ENCODE data around the gene COL5A1.
"Not testable (repeated sequence)": the region's sequence is repeated elsewhere in the genome, so short reads cannot be mapped to it uniquely, and the experiment has no call there.

Gene COL5A1

DNA sequence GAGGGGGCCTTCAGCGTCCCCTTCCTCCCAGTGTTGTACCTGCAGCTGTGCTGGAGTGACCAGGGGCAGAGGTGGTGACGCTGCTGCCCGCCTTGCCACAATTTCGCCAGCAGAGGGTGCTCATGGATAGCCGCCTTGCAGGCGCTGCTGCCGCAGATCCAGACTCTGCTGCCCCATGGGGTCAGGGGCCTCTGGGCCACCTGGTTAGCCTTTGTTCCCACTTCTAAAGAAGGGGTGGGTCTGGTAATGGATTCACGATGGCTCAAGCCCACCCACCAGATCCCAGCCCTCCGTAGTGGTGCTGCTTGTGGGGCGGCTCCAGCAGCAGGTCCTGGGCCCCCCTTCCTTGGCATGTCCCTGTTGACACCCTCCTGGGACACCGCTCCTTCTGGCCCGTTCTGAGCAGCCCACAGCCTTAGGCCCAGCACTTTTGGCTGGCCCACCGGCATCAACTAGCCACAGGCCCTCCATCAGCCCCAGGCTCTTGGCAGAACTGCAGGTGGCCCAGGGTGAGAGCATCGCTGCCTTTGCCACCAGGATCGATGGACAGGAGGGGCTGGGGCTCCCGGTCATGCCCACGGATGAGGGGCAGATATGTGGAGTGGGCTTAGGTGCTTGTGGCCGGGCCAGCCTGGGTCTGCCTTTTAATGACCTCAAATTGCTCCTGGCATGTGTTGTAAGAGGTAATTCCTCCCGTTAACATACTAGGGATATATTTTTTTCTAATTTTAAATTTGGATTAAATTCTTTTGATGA lies 57.2 kb downstream of the COL5A1 start:
- no peak overlapping the region for H3K4me3 ChIP-seq (ENCODE audit: low read length)
- TF ChIP-seq, protein P1, sequence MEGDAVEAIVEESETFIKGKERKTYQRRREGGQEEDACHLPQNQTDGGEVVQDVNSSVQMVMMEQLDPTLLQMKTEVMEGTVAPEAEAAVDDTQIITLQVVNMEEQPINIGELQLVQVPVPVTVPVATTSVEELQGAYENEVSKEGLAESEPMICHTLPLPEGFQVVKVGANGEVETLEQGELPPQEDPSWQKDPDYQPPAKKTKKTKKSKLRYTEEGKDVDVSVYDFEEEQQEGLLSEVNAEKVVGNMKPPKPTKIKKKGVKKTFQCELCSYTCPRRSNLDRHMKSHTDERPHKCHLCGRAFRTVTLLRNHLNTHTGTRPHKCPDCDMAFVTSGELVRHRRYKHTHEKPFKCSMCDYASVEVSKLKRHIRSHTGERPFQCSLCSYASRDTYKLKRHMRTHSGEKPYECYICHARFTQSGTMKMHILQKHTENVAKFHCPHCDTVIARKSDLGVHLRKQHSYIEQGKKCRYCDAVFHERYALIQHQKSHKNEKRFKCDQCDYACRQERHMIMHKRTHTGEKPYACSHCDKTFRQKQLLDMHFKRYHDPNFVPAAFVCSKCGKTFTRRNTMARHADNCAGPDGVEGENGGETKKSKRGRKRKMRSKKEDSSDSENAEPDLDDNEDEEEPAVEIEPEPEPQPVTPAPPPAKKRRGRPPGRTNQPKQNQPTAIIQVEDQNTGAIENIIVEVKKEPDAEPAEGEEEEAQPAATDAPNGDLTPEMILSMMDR (conservative IDR thresholded peaks at IDR 0.05; ENCODE audit: low read depth, low read length): peak; percentile 90
- DNase-seq (ENCODE audit: low read depth): no peak

DNA sequence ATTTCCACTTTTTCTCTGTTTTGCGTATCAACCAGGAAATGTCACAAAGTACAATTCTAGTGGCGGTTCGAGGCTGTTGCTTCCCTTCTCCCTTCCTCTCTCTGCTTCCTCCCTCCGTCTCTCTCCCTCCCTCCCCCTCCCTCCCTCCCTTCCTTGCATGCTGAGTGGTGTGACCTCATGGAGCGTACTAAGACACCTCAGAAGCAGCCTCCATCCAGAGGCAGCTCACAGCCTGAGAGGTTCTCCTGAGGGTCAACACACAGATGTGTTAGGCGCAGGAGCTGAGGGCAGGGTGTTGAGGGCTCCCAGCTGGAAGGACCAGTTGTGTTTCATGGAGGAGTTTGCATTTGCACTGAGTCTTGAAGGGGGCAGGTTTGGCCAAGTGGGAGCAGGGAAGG lies 57.7 kb downstream of the COL5A1 start:
- TF ChIP-seq, protein P1 (conservative IDR thresholded peaks at IDR 0.05; ENCODE audit: low read depth, low read length): no peak
- no peak overlapping the region for H3K4me3 ChIP-seq (ENCODE audit: low read length)
- DNase-seq (ENCODE audit: low read depth): no peak

DNA sequence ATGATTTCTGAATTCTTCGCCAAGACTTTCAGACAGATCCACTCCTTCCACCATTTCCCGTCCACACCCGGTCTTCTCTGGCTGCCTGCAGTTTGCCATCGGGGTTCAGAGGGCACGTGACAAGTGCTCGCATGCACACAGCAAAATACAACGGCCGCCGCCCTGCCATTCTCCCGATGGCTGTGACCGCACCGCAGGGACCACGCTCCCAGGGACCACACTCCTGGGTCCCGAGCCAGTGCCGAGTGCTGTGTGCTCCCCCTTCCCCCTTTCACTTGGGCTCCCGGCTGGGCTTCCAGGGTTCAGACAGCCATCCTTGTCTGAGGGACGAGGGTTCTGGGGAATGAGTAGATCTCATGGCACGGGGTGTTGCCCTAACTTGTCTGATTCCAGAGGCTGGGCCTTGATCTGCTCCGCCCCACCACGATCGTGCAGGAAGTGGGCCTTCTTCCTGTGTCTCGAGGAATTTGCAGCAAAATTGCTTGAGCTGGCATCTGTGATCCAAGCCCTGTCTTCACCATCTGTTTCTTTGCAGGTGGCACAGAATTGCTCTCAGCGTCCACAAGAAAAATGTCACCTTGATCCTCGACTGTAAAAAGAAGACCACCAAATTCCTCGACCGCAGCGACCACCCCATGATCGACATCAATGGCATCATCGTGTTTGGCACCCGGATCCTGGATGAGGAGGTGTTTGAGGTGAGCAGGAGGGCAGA lies 59.2 kb downstream of the COL5A1 start:
- TF ChIP-seq, protein P1 (conservative IDR thresholded peaks at IDR 0.05; ENCODE audit: low read depth, low read length): no peak
- no peak for DNase-seq (ENCODE audit: low read depth)
- no peak overlapping the region for H3K4me3 ChIP-seq (ENCODE audit: low read length)

DNA sequence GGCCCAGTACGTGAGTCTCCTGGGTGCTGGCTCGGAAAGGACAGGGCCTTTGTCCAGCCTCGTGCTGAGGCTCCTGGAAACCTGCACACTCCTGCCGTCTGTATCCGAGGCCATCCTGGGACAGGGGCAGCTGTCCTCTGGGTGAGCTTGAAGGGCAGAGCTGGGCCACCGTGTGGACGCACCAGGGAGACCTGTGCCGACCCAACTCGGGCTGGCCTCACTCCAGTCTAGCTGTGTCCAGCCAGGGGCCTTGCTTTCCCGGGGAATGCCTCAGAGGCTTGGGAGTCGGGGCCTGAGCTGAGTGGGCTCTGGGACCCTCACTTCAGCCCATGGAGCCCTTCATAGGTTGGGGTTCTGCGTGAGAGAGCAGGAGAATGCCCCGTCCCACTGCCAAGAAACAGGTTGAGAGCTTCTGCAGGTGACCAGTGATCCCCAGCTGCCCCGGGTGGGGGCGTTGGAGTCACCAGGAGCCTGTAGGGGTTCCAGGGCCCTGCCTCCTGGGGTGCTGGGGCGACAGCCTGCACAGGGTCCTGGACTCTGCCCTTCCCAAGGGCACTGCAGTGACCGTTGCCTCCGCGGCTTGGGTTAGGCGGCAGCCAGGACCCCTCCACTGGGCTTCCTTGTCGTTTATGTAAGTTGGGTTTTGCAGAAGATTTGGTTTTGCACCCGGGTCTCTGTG lies 60.1 kb downstream of the COL5A1 start:
- no peak for DNase-seq (ENCODE audit: low read depth)
- no peak overlapping the region for H3K4me3 ChIP-seq (ENCODE audit: low read length)
- TF ChIP-seq, protein P1 (conservative IDR thresholded peaks at IDR 0.05; ENCODE audit: low read depth, low read length): no peak

DNA sequence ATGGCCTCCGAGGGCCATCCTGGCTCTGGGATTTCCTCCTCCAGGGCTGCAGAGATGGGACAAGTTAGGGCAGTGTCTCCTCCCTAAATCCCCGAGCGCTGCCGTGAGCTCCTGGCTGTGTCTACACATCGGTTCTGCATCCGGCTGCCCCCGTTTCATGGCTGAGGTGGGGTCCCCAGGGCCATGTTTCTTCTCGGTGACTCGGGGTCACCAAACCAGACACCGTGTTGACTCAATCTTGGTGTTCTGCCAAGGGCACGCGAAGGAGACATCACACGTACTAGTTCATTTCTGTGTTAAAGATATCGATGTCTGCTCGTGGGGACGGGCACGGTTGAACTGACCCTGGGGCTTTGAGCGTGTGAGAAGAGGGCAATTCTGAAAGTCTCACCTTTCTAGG lies 60.7 kb downstream of the COL5A1 start:
- TF ChIP-seq, protein P1 (conservative IDR thresholded peaks at IDR 0.05; ENCODE audit: low read depth, low read length): no peak
- no peak overlapping the region for H3K4me3 ChIP-seq (ENCODE audit: low read length)
- no peak for DNase-seq (ENCODE audit: low read depth)

DNA sequence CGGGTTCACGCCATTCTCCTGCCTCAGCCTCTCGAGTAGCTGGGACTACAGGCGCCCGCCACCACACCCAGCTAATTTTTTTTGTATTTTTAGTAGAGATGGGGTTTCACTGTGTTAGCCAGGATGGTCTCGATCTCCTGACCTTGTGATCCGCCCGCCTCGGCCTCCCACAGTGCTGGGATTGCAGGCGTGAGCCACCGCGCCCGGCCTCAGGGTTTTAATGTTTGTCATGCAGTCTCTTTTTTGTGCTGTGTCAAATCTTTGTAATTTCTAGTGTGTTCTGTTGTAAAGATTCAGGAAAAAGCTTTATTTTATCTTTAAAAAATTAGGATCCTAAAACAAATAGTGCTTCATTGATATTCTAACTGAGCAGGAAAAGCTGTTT lies 62.1 kb downstream of the COL5A1 start:
- H3K4me3 ChIP-seq (ENCODE audit: low read length); DNase-seq (ENCODE audit: low read depth): not testable (repeated sequence)

DNA sequence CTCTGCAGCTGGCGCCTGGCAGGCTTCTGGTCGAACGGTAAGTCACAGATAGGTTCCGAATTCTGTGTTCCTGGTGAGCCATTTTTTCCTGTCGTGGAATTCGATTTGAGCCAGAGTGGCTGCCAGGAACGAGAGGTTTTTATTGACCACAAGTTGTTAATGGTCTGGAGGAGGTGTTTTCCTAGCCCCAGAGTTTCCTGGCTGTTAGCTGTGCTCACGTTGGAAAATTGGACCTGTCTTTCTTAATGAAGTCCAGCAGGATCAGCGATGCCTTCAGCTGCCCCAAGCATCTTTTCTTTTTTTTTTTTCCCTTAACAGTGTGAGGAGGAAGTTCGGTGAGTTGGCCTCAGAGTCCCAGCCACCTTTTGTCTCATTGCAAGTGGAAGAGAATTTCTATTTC lies 62.9 kb downstream of the COL5A1 start:
- TF ChIP-seq, protein P1 (conservative IDR thresholded peaks at IDR 0.05; ENCODE audit: low read depth, low read length): no peak
- H3K4me3 ChIP-seq (ENCODE audit: low read length): no peak overlapping the region
- no peak for DNase-seq (ENCODE audit: low read depth)
